ENCODE data around the gene ACY1. TPM values are rescaled to one million over a fixed set of nuclear protein-coding genes. Genes with fewer than 3 reads are reported as not detected.

The ACY1 gene
- total RNA-seq, 2 experiments from 2014 or later = 61.8 to 64.5 TPM

DNA sequence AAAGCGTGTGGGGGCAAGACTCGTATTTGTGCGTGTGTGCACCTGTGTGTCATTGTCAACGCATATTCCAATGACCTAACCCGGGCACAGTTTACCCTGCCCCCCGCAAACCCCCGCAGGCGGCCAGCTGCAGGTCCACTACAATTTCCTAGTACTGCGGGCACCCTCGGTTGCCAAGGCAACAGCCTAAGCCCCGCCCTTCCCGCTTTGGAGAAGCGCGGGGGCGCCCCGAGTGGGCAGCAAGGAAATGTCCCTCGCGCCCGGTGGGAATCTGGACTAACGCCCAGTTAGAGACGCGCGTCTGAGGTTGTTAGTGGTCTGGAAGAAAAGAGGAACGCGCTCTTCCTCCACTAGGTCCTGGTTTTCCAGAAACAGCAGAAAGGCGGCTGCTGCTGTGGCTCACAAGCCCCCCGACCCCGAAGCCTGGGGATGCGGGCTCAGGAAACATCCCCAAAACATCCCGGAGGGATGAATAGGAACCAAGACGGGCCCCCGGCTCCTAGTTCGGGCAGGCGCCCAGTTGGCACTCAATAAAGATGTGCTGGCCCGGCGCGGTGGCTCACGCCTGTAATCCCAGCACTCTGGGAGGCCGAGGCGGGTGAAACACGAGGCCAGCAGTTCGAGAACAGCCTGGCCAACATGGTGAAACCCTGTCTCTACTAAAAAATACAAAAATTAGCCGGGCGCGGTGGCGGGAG is 7.3 kb upstream of the ACY1 start:
- ATAC-seq = no peak
- ChIA-PET POLR2A (interaction anchor here (1.4 to 14.5 kb wide), 4 partner anchors 8 to 80 kb away, joined by 3 to 267 read pairs (median 23); partner anchors contain the start of genes ACY1, DUSP7 and RPL29), CTCF (interaction anchor here (0.7 to 2.0 kb wide), 2 partner anchors 35 to 80 kb away, joined by 3 to 5 read pairs; partner anchors contain the start of genes DUSP7 and RRP9)
- TF ChIP-seq, protein P1, sequence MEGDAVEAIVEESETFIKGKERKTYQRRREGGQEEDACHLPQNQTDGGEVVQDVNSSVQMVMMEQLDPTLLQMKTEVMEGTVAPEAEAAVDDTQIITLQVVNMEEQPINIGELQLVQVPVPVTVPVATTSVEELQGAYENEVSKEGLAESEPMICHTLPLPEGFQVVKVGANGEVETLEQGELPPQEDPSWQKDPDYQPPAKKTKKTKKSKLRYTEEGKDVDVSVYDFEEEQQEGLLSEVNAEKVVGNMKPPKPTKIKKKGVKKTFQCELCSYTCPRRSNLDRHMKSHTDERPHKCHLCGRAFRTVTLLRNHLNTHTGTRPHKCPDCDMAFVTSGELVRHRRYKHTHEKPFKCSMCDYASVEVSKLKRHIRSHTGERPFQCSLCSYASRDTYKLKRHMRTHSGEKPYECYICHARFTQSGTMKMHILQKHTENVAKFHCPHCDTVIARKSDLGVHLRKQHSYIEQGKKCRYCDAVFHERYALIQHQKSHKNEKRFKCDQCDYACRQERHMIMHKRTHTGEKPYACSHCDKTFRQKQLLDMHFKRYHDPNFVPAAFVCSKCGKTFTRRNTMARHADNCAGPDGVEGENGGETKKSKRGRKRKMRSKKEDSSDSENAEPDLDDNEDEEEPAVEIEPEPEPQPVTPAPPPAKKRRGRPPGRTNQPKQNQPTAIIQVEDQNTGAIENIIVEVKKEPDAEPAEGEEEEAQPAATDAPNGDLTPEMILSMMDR (IDR thresholded peaks at IDR 0.05) = no peak
- peak; percentile 56 for DNase-seq
- Mint-ChIP-seq H3K27me3 (no peaks in the 10 kb centered on the region), H3K4me3 (peak overlapping the region; percentile 77), H3K36me3 (ENCODE audit: low read depth) (peaks cover 9% of the 10 kb centered on the region), H3K4me1 (ENCODE audit: low read depth) (peaks cover 33% of the 10 kb centered on the region), H3K9me3 (no peaks in the 10 kb centered on the region), H3K27ac (peak overlapping the region; percentile 76)
- intact Hi-C loops (cut with micrococcal nuclease) = no loop called here

GRCh38 chr3:51977446-51978142 is 5.7 kb upstream of the ACY1 start:
- no peak overlapping the region for H3K4me3 Mint-ChIP-seq
- peaks cover 10% of the 10 kb centered on the region for H3K36me3 Mint-ChIP-seq (ENCODE audit: low read depth)
- intact Hi-C loops (cut with micrococcal nuclease) = no loop called here
- no peaks in the 10 kb centered on the region for H3K9me3 Mint-ChIP-seq
- peaks cover 36% of the 10 kb centered on the region for H3K4me1 Mint-ChIP-seq (ENCODE audit: low read depth)
- peak overlapping the region; percentile 40 for H3K27ac Mint-ChIP-seq
- CTCF ChIA-PET = interaction anchor here (2.0 kb wide), 1 partner anchor 78 kb away, joined by 5 read pairs; the partner anchor contains the start of gene DUSP7
- ATAC-seq (peak; percentile 11), DNase-seq (peak; percentile 63)
- POLR2A ChIA-PET = interaction anchor here (1.4 to 14.5 kb wide), 2 partner anchors 15 to 78 kb away, joined by 3 to 267 read pairs; partner anchors contain the start of genes DUSP7 and RPL29
- H3K27me3 Mint-ChIP-seq = no peaks in the 10 kb centered on the region
- TF ChIP-seq, protein P1 (IDR thresholded peaks at IDR 0.05) = no peak

- Mint-ChIP-seq H3K27me3 (no peaks in the 10 kb centered on the region), H3K27ac (no peak overlapping the region), H3K4me1 (ENCODE audit: low read depth) (peaks cover 36% of the 10 kb centered on the region), H3K36me3 (ENCODE audit: low read depth) (peaks cover 11% of the 10 kb centered on the region), H3K9me3 (no peaks in the 10 kb centered on the region), H3K4me3 (no peak overlapping the region)
- TF ChIP-seq, protein P1 (IDR thresholded peaks at IDR 0.05) = no peak
- no peak for DNase-seq
- no peak for ATAC-seq
- CTCF ChIA-PET = no interaction called here
- intact Hi-C loops (cut with micrococcal nuclease) = no loop called here
- POLR2A ChIA-PET = interaction anchor here (14.5 kb wide), 1 partner anchor 15 kb away, joined by 267 read pairs; the partner anchor contains the start of gene RPL29
Measured at GRCh38 chr3:51978143-51978502, 5.2 kb upstream of the ACY1 start.

DNA sequence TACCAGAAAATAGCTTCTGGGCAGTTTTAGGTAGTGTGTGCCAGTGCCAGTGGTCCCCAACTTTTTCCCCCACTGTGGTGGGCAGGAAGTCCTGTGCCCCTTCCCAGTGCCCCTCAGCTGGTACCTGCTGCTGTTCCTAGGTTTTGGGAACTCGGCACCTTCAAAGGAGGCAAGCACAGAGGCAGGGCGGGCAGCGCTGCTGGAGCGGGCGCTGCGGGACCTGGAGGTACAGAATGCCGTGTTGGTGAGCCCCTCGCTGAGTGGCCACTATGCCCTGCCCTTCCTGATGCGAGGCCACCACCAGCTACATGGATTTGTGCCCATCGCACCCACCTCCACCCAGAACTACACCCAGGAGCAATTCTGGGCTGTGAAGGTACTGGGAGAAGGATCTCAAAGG is 3.1 kb upstream of the ACY1 start:
- no peaks in the 10 kb centered on the region for H3K27me3 Mint-ChIP-seq
- H3K27ac Mint-ChIP-seq = no peak overlapping the region
- CTCF ChIA-PET = no interaction called here
- ATAC-seq (no peak), DNase-seq (no peak)
- intact Hi-C loops (cut with micrococcal nuclease) = loop anchor here (5.0 kb wide), 1 partner anchor 38 kb away; the partner anchor contains the start of genes PARP3 and RRP9
- H3K4me1 Mint-ChIP-seq (ENCODE audit: low read depth) = peaks cover 37% of the 10 kb centered on the region
- peaks cover 10% of the 10 kb centered on the region for H3K36me3 Mint-ChIP-seq (ENCODE audit: low read depth)
- TF ChIP-seq, protein P1 (IDR thresholded peaks at IDR 0.05) = no peak
- no peak overlapping the region for H3K4me3 Mint-ChIP-seq
- no peaks in the 10 kb centered on the region for H3K9me3 Mint-ChIP-seq
- POLR2A ChIA-PET = interaction anchor here (14.5 kb wide), 1 partner anchor 13 kb away, joined by 267 read pairs; the partner anchor contains the start of gene RPL29

All from activated CD8-positive, alpha-beta T cell treated with anti-CD3 and anti-CD28 coated beads for 36 hours (primary cell).